Measurements from ENCODE around the gene GCNT2.
A peak's percentile ranks its signal among the peaks of the same experiment; 100 is the strongest.

The GCNT2 gene

DNA sequence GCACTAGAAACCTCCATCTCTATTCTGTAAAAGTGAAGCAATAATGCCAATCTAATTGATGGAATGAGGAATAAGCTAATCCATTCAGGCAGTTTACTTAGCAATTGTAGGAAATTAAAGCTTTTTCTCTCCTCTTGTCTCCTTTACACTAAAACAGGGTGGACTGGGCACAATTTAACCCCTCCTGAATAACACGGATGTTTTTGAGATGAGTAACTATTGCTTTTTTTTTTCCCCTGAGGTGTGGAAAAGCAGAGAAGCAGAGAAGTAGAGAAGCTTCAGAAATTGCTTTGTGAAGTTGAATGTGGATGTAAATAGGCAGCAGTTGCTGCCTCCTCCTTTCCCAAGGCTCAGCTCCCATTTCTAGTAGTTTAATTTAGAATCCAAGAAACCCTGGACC lies 40.0 kb upstream of the GCNT2 start:
- no CpG with 5 or more reads among the region's 1 CpG for WGBS (ENCODE audit: extremely low coverage, insufficient coverage, insufficient read length)
- H2BK5ac ChIP-seq (ENCODE audit: low read depth, low read length, poor library complexity): no peak overlapping the region
- H3K9me3 ChIP-seq (ENCODE audit: insufficient read depth, low read depth, low read length): peaks cover 3% of the 10 kb centered on the region
- no peaks in the 10 kb centered on the region for H3K27me3 ChIP-seq (ENCODE audit: insufficient read depth, low read length)
- no peak overlapping the region for H3K23ac ChIP-seq (ENCODE audit: low read length)
- peak overlapping the region; percentile 39 for H3K4me2 ChIP-seq (ENCODE audit: low read length)
- no peak overlapping the region for H2BK120ac ChIP-seq (ENCODE audit: insufficient read depth, low read length, poor library complexity)
- H2AK5ac ChIP-seq (ENCODE audit: low read length): no peak overlapping the region
- H4K8ac ChIP-seq (ENCODE audit: low read depth, low read length): no peak overlapping the region
- no peak overlapping the region for H4K91ac ChIP-seq (ENCODE audit: low read depth, low read length)
- no peak overlapping the region for H2BK12ac ChIP-seq (ENCODE audit: low read length)
- H3K4me1 ChIP-seq (ENCODE audit: control insufficient read depth in 1 of 2, insufficient read depth in 2 of 2, low read length in 2 of 2): peaks cover 0 to 2% of the 10 kb centered on the region in 2 experiments
- H3K18ac ChIP-seq (ENCODE audit: low read length): no peak overlapping the region
- H3K27ac ChIP-seq (ENCODE audit: low read depth, low read length): no peak overlapping the region
- no peaks in the 10 kb centered on the region for H3K79me2 ChIP-seq (ENCODE audit: control insufficient read depth, insufficient read depth, low read length, poor library complexity)
- no peak overlapping the region for H3K14ac ChIP-seq (ENCODE audit: low read length)
- no peak overlapping the region for H3K9ac ChIP-seq (ENCODE audit: low read length)
- H3K4ac ChIP-seq (ENCODE audit: low read depth, low read length): no peak overlapping the region
- H4K12ac ChIP-seq (ENCODE audit: low read depth, low read length): no peak overlapping the region
- no peaks in the 10 kb centered on the region for H3K79me1 ChIP-seq (ENCODE audit: low read length)
- DNase-seq: no peak
- H3K4me3 ChIP-seq (ENCODE audit: low read depth, low read length): no peak overlapping the region
- H2AFZ ChIP-seq (ENCODE audit: insufficient read depth, low read length, poor library complexity): no peak overlapping the region
- no peaks in the 10 kb centered on the region for H3K36me3 ChIP-seq (ENCODE audit: control insufficient read depth in 1 of 2, insufficient read depth in 2 of 2, low read length in 2 of 2)

DNA sequence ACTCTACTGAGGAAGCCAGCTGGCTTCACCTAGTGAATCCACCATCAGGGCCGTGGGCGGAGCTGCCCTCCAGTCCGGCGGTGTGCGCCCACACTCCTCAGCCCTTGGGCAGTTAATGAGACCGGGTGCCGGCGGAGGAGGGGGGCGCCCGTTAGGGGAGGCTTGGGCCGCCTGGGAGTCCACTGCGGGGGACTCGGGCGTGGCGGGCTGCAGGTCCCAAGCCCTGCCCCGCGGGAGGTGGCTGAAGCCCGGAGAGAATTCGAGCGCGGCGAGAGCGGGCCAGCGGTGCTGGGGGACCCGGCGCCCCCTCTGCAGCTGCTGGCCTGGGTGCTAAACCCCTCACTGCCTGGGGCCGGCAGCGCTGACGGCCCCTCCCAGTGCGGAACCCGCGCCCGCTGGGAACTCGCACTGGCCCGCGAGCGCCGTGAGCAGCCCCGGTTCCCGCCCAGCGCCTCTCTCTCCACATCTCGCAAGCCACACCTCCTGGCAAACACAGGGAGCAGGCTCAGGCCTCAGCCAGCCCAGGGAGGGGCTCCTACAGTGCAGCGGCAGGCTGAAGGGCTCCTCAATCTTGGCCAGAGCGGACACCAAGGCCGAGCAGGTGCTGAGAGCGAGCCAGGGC lies 38.4 kb upstream of the GCNT2 start:
- H4K91ac ChIP-seq (ENCODE audit: low read depth, low read length): no peak overlapping the region

DNA sequence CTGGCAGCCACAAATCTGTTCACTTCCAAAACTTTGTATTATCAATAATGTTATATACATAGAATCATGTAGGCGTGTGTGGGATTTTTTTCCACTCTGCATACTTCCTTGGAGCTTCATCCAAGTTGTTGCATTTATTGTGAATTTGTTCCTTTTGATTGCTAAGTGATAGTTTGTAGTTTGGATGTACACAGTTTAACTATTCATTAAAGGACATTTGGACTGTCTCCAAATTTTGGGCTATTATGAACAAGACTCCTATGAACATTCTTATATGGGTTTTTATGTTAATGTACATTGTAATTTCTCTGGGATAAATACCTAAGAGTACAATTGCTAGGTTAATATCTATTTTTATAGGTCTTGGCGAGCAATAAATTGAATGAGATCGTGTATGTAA lies 36.2 kb upstream of the GCNT2 start:
- Histone ChIP-seq H2AFZ (ENCODE audit: insufficient read depth, low read length, poor library complexity) (no peak overlapping the region), H3K18ac (ENCODE audit: low read length) (no peak overlapping the region), H3K4me2 (ENCODE audit: low read length) (no peak overlapping the region), H3K27me3 (ENCODE audit: insufficient read depth, low read length) (no peaks in the 10 kb centered on the region), H3K4me3 (ENCODE audit: low read depth, low read length) (no peak overlapping the region), H2BK120ac (ENCODE audit: insufficient read depth, low read length, poor library complexity) (no peak overlapping the region), H4K12ac (ENCODE audit: low read depth, low read length) (no peak overlapping the region), H3K36me3 (ENCODE audit: control insufficient read depth in 1 of 2, insufficient read depth in 2 of 2, low read length in 2 of 2) (no peaks in the 10 kb centered on the region), H3K9me3 (ENCODE audit: insufficient read depth, low read depth, low read length) (peaks cover 3% of the 10 kb centered on the region), H4K91ac (ENCODE audit: low read depth, low read length) (no peak overlapping the region), H3K23ac (ENCODE audit: low read length) (no peak overlapping the region), H2BK12ac (ENCODE audit: low read length) (no peak overlapping the region), H3K27ac (ENCODE audit: low read depth, low read length) (no peak overlapping the region), H3K4ac (ENCODE audit: low read depth, low read length) (no peak overlapping the region), H3K14ac (ENCODE audit: low read length) (no peak overlapping the region), H3K79me2 (ENCODE audit: control insufficient read depth, insufficient read depth, low read length, poor library complexity) (no peaks in the 10 kb centered on the region), H2AK5ac (ENCODE audit: low read length) (no peak overlapping the region), H3K79me1 (ENCODE audit: low read length) (no peaks in the 10 kb centered on the region), H3K4me1 (ENCODE audit: control insufficient read depth in 1 of 2, insufficient read depth in 2 of 2, low read length in 2 of 2) (peaks cover 0 to 2% of the 10 kb centered on the region in 2 experiments), H4K8ac (ENCODE audit: low read depth, low read length) (no peak overlapping the region), H3K9ac (ENCODE audit: low read length) (no peak overlapping the region), H2BK5ac (ENCODE audit: low read depth, low read length, poor library complexity) (no peak overlapping the region)
- WGBS (ENCODE audit: extremely low coverage, insufficient coverage, insufficient read length): no CpG with 5 or more reads among the region's 3 CpGs
- no peak for DNase-seq

More for the DNA sequence above, 38.4 kb upstream of the GCNT2 start:
- no peaks in the 10 kb centered on the region for H3K36me3 ChIP-seq (ENCODE audit: control insufficient read depth in 1 of 2, insufficient read depth in 2 of 2, low read length in 2 of 2)
- H3K79me2 ChIP-seq (ENCODE audit: control insufficient read depth, insufficient read depth, low read length, poor library complexity): no peaks in the 10 kb centered on the region
- no peak overlapping the region for H3K23ac ChIP-seq (ENCODE audit: low read length)
- H3K79me1 ChIP-seq (ENCODE audit: low read length): no peaks in the 10 kb centered on the region
- H3K27me3 ChIP-seq (ENCODE audit: insufficient read depth, low read length): no peaks in the 10 kb centered on the region
- H3K14ac ChIP-seq (ENCODE audit: low read length): no peak overlapping the region
- H3K4me1 ChIP-seq (ENCODE audit: control insufficient read depth in 1 of 2, insufficient read depth in 2 of 2, low read length in 2 of 2): peaks cover 0 to 2% of the 10 kb centered on the region in 2 experiments
- H2BK120ac ChIP-seq (ENCODE audit: insufficient read depth, low read length, poor library complexity): no peak overlapping the region
- DNase-seq: no peak
- H3K4me2 ChIP-seq (ENCODE audit: low read length): no peak overlapping the region
- no peak overlapping the region for H3K18ac ChIP-seq (ENCODE audit: low read length)
- H3K27ac ChIP-seq (ENCODE audit: low read depth, low read length): no peak overlapping the region
- H2BK5ac ChIP-seq (ENCODE audit: low read depth, low read length, poor library complexity): no peak overlapping the region
- H3K4me3 ChIP-seq (ENCODE audit: low read depth, low read length): no peak overlapping the region
- no peak overlapping the region for H2AK5ac ChIP-seq (ENCODE audit: low read length)
- peaks cover 3% of the 10 kb centered on the region for H3K9me3 ChIP-seq (ENCODE audit: insufficient read depth, low read depth, low read length)
- H3K9ac ChIP-seq (ENCODE audit: low read length): no peak overlapping the region
- no CpG with 5 or more reads among the region's 46 CpGs for WGBS (ENCODE audit: extremely low coverage, insufficient coverage, insufficient read length)
- H3K4ac ChIP-seq (ENCODE audit: low read depth, low read length): no peak overlapping the region
- no peak overlapping the region for H4K8ac ChIP-seq (ENCODE audit: low read depth, low read length)
- no peak overlapping the region for H2BK12ac ChIP-seq (ENCODE audit: low read length)
- no peak overlapping the region for H2AFZ ChIP-seq (ENCODE audit: insufficient read depth, low read length, poor library complexity)
- H4K12ac ChIP-seq (ENCODE audit: low read depth, low read length): no peak overlapping the region

DNA sequence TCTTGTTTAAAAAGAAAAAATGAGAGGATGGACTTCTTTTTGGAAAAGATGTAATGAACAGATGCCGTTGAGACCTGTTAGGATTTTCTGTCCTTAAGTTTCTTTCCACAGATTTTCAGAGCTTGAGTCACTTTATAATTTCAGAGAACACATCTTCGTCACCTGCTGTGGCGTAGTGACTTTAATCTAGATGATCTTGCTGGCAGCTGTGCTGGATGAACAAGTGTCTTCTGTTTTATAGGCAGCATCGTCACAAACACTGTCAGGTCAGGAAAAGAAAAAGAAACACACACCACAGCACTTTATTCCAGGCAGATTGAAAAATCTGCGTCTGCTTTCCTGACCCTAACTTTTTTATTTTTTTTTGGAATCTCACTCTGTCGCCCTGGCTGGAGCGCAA lies 35.7 kb upstream of the GCNT2 start:
- H2BK12ac ChIP-seq (ENCODE audit: low read length): no peak overlapping the region
- no peak overlapping the region for H3K4me3 ChIP-seq (ENCODE audit: low read depth, low read length)
- no CpG with 5 or more reads among the region's 7 CpGs for WGBS (ENCODE audit: extremely low coverage, insufficient coverage, insufficient read length)
- H2AFZ ChIP-seq (ENCODE audit: insufficient read depth, low read length, poor library complexity): no peak overlapping the region
- H2AK5ac ChIP-seq (ENCODE audit: low read length): no peak overlapping the region
- H4K91ac ChIP-seq (ENCODE audit: low read depth, low read length): no peak overlapping the region
- H3K4me2 ChIP-seq (ENCODE audit: low read length): no peak overlapping the region
- no peak overlapping the region for H4K12ac ChIP-seq (ENCODE audit: low read depth, low read length)
- H3K18ac ChIP-seq (ENCODE audit: low read length): no peak overlapping the region
- H3K79me2 ChIP-seq (ENCODE audit: control insufficient read depth, insufficient read depth, low read length, poor library complexity): no peaks in the 10 kb centered on the region
- no peak overlapping the region for H2BK5ac ChIP-seq (ENCODE audit: low read depth, low read length, poor library complexity)
- DNase-seq: no peak
- H3K27me3 ChIP-seq (ENCODE audit: insufficient read depth, low read length): no peaks in the 10 kb centered on the region
- no peaks in the 10 kb centered on the region for H3K36me3 ChIP-seq (ENCODE audit: control insufficient read depth in 1 of 2, insufficient read depth in 2 of 2, low read length in 2 of 2)
- peaks cover 3% of the 10 kb centered on the region for H3K9me3 ChIP-seq (ENCODE audit: insufficient read depth, low read depth, low read length)
- no peaks in the 10 kb centered on the region for H3K79me1 ChIP-seq (ENCODE audit: low read length)
- no peak overlapping the region for H3K4ac ChIP-seq (ENCODE audit: low read depth, low read length)
- no peak overlapping the region for H4K8ac ChIP-seq (ENCODE audit: low read depth, low read length)
- H3K4me1 ChIP-seq (ENCODE audit: control insufficient read depth in 1 of 2, insufficient read depth in 2 of 2, low read length in 2 of 2): peaks cover 0 to 2% of the 10 kb centered on the region in 2 experiments
- no peak overlapping the region for H2BK120ac ChIP-seq (ENCODE audit: insufficient read depth, low read length, poor library complexity)
- no peak overlapping the region for H3K27ac ChIP-seq (ENCODE audit: low read depth, low read length)
- H3K23ac ChIP-seq (ENCODE audit: low read length): no peak overlapping the region
- no peak overlapping the region for H3K14ac ChIP-seq (ENCODE audit: low read length)
- no peak overlapping the region for H3K9ac ChIP-seq (ENCODE audit: low read length)
